NCI-H2107 treated with DMSO at 0.1 percent for 48 hours (cell line): ENCODE measurements around the gene GRB7.

Experiments
- DNase-seq: peaks from one replicate; lab custom pipeline; 2025; ENCODE audit not compliant: unreplicated experiment; lab: John Stamatoyannopoulos, UW

GRB7 gene

DNA sequence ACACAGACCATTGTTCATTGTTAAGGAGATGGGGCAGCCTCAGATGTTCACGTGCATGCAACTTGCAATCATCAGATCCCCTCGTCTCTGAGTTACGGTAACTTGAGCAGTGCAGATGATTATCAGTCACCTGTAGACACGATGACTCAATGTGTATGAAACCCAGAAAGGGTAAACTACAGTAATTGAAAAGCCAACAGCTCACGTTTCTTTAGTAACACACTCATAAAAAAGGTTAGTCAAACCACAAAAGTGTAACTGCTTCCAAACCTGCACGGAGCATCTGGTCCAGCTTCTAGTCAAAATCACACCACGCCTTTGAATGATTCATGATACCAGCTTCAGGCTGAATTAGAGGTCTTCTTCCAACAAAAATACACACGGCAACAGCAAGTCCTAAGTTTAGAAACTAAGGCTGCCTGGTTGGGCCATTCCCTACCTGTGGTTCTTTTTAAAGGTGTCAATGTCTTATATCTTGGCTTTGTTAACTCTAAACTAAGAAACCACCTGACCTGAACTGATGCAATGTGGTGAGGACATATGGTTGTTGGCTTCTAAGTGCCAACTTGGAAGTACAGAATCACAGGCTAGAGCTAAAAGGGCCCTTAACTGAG lies 32.3 kb downstream of the GRB7 start:
- peak; percentile 97 for DNase-seq

DNA sequence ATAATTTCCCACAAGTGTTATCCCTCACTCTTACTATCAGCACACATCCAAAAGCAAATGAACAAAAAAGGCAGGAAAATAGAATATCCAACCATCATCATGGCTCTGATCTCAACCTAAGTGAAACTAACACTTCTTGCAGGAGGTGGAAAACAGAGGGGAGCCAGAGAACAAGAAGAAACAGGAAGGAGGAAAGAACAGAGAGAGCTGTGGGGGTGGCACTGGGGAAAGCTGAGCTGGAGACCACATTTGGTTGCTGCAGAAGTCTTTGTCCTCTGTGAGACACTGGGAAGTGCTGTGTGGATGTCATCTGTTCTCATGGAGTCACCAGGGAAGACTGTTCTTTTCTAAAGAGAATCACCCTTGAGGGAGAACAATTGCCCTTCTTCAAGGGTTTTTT lies 34.7 kb downstream of the GRB7 start:
- DNase-seq: no peak

DNA sequence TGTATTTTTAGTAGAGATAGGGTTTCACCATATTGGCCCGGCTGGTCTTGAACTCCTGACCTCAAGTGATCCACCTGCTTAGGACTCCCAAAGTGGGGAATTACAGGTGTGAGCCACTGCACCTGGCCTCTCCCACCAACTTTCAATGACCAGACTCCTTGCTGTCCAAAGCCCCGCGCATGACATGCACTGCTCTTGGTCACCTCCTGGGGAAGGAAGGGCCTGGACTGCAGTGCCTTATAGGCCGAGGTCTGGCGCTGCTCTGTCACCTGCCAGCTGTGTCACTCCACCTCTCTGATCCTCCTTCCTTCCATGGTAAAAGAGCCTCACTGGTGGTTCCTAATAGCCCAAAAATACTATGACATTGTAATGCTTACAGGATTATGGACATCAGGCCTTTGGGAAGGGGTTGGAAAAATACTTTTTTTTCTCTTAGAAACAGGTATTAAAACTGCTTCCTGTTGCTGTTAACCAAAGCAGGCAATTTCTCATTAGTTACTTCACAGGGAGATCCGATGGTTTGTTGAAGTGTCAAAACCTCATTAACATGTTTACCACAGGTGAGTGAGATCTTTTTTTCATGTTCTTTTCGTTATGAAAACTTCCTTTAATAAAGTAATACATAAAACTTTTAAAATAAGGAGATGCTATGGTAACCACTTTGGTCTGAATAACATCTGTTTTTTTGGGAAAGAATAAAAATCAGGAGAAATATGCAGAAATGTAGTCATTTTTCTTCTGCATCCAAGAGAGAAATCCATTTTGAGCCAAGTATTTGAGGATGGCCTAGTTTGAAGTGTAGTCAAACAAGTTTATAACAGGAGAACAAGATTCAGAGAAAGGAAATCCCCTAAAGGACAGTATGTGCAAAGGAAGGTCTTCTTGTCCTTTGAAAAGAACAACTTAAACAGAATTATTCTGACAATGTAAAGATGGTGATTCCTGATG lies 35.5 kb downstream of the GRB7 start:
- no peak for DNase-seq

DNA sequence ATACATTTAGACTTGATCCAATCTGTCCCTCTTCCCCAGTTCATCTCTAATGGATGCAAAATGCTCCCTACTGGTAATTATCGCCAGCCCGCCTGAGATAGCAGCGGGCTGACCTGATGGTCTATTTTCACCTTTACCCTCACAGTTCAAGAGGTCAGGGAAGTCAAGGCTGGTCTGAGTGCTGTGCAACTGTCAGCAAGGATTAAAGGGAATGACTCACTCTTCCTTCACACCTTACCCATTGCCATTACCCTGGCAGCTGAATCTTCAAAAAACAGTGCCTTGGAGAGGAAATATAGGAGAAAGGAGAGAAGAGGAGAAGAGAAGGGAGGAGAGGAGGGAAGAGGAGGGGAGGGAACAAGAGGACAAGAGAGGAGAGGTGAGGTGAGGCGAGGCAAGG lies 36.3 kb downstream of the GRB7 start:
- DNase-seq: no peak

DNA sequence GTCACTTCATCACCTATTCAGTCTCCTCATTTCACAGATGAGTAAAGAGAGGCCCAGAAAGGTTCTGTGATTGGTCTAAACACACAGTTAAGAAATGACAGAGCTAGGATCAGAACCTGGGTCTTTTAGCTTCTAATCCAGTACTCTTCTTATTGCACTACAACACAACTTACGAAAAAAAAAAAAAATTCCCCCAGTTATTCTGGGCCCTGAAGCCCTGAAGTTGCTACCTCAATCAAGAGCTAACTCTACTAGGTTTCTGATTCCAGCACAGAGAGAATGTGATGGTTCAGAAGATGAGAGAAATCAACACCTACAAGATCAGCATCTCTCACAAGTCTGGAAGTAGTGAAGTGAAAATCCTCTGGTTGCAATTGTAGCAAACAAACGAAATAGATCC lies 37.3 kb downstream of the GRB7 start:
- DNase-seq: no peak

DNA sequence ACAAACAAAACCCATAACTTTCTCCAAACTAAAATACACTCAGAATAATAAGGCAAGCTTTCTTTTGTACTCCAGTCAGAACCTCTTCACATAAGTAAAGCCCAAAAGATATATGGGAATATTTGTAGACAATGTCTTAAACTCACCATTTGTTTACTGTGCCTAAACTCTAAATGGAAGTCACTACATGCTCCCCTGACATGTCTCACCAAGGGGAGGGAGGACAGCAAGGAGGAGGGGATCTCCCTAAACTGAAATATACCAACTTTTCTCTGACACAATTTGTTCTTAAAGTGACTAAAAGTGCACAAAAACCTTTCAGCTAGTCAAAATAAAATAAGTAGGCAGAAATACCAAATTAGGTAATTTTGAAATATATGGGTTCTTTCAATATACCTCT lies 38.5 kb downstream of the GRB7 start:
- DNase-seq: no peak

DNA sequence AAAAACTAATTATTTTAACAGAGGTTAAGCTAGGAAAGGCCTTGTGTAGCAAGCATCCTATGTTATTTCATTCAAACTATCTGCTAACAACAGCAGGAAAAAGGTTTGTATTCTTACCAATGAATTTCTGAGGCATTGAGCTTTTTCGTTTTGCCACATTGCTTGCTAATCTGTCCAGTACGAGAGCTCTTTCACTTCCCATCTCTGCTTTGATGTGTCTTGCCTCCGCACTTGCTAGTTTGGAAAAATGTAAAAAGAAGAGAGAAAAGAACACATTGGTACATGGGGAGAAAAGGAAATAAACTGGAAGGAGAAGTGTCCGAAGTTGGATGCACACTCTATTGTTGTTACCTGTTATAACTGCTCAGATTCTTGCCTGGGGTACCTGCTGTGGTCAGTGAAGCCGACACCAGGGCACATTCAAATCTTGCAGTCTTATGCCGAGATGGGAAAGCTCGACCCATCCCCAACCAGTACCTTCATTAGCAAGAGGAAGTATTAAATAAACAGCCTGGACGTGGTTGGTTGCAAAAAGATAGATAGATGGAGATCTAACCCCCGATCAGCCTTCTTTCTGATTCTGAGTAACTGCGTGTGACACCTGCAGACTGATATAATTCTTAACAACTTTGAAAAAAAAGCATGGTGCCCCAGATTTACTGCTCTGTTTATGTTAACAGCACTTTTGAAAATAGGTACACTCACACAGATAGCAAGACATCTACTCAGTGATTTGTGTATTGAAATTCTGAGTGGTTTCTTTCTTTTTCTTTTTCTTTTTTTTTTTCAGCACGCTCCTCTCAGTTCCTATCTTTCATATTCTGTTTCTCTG lies 40.0 kb downstream of the GRB7 start:
- no peak for DNase-seq

DNA sequence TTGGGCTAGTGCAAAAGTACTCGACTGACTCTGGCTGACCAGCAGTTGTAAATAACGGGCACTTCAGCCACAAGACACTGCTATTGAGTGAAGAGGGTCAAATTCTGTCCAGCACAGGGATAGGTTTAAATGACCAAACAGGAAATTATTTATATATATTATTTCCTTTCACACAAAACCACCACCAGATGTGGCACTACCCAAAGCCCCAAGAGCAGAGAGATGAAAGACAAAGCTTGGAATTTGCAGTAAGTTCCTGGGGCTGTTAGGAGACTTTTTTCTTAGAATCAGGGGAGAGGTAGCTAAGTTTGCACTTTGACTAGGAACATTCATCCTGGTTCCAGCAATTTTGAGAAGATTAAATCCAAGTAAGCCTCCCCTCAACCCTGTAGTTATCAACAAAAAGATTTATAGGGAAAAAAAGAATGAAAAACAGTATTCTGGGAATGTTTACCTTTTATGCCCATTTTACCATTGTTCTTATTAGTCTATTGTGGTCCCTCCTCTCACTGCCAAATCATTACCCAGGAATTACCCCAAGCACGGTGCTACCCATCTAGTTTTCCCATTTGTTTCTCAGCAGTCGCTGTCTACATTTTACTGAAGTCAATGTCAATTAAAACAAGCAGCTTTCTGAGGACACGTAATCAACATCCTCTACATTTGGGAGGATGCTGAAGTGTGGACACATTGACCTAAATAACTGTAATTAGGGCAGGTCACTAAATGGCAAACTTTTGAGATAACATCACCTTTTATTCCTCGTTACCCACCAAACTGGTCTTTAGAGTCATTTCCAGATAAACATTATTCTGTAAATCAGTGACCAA lies 43.5 kb downstream of the GRB7 start:
- no peak for DNase-seq

DNA sequence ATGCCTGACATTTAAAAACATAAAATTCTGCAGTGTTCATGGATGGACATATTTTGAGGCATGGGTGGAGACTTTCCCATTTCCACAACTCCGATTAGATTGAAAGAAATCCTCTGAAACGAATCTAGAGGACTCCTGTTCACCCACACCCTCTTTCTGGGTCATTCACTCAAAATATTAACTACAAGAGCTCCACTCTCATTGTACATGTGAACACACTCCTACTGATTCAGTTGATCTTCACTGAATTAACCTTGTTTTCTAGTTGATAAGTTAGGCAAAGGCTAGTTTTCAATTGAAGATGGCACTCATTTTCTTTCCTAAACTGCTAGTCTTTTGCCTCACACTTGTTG lies 44.1 kb downstream of the GRB7 start:
- DNase-seq: no peak

DNA sequence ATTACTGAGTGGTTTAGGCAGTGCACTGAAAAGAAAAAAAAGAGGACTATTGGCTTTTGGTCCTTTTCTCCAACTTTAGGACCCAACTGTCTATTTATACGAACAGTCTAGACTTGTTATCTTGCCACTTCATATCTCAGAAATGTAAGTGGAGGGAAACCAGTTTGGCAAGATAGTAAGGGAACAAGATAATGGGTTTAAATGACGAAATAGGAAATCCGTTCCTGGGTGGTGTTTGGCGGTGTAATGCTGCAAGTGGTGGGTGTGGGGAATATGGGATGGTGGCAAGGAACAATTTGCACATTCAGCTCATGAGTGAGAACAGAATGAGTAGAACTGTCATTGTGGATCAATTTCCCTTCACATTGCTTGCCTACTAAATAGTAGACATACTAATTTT lies 44.7 kb downstream of the GRB7 start:
- DNase-seq: no peak

DNA sequence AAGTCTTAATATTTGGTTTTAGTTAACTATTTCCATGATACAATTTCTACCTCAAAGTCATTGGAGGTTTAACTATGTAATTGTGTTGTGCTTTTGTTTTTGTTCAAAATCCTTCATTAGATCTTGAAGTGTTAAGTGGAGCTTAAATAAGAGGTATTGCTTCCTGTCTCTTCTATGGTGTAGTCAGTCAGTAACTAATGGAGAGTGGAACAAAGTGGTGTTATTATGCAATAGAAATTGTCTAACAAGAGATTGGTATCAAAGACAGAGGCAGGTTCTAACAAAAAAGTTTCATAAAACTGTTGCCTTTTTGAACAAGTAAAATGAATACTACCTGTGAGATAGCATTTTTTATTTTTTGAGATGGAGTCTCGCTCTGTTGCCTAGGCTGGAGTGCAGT lies 45.2 kb downstream of the GRB7 start:
- DNase-seq: no peak

DNA sequence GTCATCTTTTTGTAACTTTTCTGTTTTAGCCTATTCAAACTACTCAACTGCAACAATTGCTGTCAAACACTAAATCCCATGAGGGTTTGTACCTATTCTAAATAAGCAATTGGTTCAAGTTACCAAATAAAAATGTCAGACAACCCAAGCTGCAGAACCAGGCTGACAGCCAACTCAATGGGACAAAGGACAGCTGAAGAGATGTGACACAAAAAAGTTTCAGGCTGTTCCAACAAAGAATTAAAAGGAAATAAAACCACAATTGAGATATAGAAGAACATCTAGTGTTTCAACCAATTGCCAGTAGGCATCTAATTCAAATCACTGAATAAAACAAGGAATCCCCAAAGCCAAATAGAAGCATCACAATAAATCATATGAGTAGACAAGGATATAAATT lies 49.3 kb downstream of the GRB7 start:
- DNase-seq: peak; percentile 91

DNA sequence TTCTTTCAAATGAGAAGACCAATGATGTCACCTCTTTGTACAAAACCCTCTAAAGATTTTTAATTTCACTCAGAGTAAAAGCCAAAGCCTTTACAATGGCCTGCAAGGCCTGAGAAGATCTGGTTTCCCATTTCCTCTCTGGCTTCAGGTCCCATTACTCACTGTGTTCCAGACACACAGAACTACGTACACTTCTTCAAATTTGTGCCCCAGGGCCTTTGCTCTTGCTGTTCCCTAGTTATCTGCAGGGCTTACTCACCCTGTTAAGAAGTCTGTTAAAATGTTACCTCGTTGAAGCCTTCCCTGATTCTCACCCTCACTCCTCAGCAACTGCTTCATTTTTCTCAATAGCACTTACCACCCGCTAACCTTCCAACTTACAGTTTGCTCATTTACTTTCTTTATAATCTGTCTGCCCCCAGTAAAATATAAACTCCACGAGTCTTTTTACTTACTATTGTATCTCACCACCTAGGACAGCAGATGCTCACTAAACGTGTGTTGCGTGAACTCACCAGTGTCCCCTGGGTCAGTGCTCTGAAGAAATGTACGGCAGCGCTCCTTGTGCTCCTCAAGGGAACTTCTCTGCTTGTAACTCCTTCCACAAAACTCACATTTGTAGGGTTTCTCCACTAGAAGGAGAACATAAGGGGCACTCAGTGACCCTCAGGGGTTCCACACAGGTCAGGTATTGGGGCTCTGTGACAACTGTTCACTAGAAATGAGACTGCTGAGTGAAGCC lies 50.2 kb downstream of the GRB7 start:
- no peak for DNase-seq

DNA sequence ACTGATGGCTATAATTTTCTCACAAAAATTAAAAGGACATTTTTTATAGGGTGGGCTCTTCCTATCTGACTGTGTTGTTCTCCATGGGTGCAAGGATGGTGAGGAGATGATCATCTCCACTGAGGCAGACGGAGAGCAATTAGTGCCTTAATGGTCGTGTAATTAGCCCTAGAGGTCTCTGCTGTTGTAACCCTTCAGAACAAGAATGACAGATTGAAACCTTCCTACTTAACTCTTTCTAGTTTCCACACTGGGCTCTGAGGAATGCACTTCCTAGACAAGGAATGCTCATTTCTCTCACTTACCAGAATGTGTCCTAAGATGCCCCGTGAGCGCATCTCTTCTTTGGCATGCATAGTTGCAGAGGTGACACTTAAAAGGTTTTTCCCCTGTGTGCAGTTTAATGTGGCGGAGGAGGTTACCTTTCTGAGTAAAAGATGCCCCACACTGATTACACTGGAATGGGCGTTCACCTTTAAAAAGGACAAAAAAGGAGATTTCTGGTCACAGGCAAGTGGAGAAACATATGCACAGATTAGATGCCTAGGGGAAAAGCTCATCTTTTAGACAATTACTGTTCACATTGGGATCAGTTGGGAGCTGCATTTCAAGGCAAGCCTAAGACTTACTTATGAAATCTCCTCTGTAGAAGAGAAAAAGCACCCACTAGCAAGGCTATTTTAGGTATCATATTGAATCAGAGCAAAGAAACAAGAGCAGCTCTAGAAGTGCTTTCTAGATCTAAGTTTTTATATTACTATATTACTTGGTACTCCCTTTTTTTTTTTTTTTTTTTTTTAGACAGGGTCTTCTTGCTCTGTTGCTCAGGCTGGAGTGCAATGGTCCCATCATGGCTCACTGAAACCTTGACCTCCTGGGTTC lies 53.6 kb downstream of the GRB7 start:
- DNase-seq: no peak

DNA sequence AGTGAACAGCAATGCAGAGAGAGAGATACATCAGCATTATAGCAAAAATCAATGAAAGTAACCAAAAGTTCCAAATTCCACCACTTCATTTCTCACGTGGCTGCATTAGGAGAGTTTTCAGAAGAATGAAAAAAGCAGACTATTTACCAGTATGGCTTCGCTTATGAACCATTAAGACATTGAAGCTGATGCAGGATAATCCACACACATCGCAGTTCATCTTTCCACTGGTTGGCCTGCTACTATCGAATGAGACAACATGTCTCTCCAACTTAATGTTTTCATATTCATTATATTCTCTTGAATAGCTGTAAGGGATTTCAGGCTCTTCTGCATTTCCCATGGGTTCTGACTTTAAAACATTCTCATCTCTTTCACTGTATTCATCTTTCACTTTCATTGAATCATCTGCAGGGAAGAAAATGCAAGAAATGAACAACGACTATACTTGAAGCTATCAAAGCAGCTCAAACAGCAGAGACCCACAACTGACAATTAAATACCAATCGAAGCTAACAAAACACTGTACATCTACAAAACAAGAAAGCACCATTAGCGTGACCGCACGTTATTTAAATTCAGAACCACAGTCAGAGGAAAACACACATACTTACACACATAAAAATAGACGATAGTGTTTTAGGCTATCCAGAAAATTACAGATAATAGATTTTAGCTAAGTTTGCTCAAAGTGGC lies 54.9 kb downstream of the GRB7 start:
- DNase-seq: no peak

DNA sequence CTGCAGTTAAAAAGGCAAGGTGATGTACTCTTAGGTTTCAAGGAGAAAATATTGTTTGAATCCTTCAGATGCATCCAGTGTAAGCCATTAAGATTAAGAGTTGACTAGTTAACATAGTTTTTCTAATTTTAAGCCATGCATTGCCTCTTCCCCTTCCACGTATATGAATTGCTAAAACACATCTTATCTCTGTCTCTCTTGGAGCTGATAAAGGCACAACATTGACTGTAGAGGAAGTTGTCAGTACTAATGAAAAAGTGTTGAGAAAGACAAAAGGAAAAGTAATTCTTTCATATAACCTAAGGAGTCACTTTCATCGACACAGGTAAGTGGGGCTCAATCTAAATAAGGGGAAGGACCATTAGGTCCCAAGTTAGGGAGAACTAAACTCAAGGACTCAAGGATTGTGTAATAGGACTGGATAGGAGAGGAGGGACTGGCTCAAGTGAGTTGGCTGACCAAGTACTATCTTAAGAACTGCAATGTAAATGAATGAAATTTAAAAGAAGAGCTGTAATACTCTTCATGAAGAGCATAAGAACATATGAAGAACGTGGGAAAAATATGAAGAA lies 55.6 kb downstream of the GRB7 start:
- no peak for DNase-seq

DNA sequence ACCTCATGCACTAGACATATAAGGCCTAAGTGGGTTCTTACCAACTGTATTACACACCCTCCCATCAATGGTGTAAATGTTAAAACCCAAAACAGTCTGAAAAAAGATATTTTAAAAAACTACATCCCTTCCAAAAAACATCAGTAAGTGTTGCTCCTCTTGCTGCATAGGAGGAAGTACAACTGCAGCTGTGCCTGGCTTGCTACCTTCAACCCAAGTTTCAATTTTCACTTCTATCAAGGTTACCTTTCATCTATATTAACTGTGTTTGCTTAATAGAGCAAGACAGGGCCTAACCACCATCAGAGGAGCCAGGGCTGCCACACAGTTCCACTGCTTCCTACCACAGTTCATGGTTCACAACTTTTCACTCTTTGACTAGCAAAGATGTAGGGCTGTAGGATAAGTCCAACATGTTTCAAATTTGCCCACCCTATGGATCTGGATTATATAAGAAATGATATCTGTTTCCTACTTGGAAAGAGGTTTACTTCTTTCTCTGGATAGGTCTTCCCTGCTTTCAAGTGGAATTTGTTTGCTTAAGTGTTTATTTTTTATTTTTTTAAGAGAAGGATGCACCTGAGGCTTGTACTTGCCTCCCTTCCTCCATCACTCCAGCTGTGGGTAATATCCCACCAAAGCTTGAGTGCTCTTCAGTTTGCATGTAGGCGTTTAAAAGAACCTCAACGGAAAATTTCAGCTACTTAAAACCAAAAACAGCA lies 56.7 kb downstream of the GRB7 start:
- peak; percentile 66 for DNase-seq
